GM12892 (cell line): Measurements from ENCODE around the gene BLVRA.

Source experiments
- POLR2A ChIP-seq: IDR thresholded peaks from 2 replicates; pipeline ENCODE4 v1.6.1; 2011; ENCODE audit warnings: low read depth, low read length, control low read depth
- POLR2AphosphoS5 ChIP-seq: IDR thresholded peaks from 2 replicates; pipeline ENCODE4 v1.6.1; 2011; ENCODE audit warnings: low read depth, low read length, control low read depth
- TAF1 ChIP-seq: IDR thresholded peaks from 2 replicates; pipeline ENCODE4 v1.6.1; 2011; ENCODE audit warnings: low read depth, mild to moderate bottlenecking, control low read depth, low read length, borderline replicate concordance

DNA sequence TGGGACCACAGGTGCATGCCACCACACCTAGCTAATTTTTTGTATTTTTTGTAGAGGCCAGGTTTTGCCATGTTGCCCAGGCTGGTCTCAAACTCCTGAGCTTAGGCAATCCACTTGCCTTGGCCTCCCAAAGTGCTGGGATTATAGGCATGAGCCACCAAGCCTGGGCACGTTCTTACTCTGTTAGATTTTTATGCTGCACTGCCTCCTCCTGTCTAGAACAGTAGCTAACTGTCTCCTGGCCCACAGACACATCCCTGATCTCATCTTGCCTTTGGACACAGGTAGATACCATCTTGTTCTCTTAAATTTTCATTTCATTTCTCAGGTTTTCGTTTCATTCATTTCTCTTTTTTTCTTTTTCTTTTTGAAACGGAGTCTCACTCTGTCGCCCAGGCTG is 41.1 kb downstream of the BLVRA start:
- TF ChIP-seq POLR2A (no peak), POLR2AphosphoS5 (no peak), TAF1 (no peak)
